Measurements from ENCODE around the gene KLF2.

GRCh38 chr19:16364231-16364865 is 39.7 kb downstream of the KLF2 start:
- TF ChIP-seq CTCF (IDR thresholded peaks at IDR 0.05) = no peak
- no peak for TF ChIP-seq POLR2A (IDR thresholded peaks at IDR 0.05)
